ENCODE data around the gene HDAC9.

The HDAC9 gene

GRCh38 chr7:18505870-18506460, 10.4 kb downstream of the HDAC9 start:
- no peak overlapping the region for H3K4me3 ChIP-seq (ENCODE audit: low read depth, low read length)
- TF ChIP-seq CTCF (IDR thresholded peaks at IDR 0.05; ENCODE audit: insufficient read depth, low read length, missing control alignments) = no peak
- ChIA-PET CTCF (interaction anchor here (0.7 to 2.0 kb wide), 12 partner anchors 9 to 736 kb away, joined by 3 to 6 read pairs (median 3); partner anchors contain the start of gene HDAC9), POLR2A (interaction anchor here (0.6 to 0.7 kb wide), 2 partner anchors 10 to 37 kb away, joined by 3 read pairs; partner anchors contain the start of gene HDAC9)
- DNase-seq (ENCODE audit: low read depth, low spot score) = peak; percentile 61

GRCh38 chr7:18508443-18509427, 13.2 kb downstream of the HDAC9 start:
- TF ChIP-seq CTCF (IDR thresholded peaks at IDR 0.05; ENCODE audit: insufficient read depth, low read length, missing control alignments) = no peak
- peak overlapping the region; percentile 49 for H3K4me3 ChIP-seq (ENCODE audit: low read depth, low read length)
- ChIA-PET POLR2A (interaction anchor here (0.6 to 1.5 kb wide), 4 partner anchors 13 to 834 kb away, joined by 3 to 7 read pairs (median 4); partner anchors contain the start of gene HDAC9), CTCF (interaction anchor here (0.9 to 2.5 kb wide), 8 partner anchors 9 to 157 kb away, joined by 3 to 9 read pairs (median 3); no protein-coding TSS in a partner anchor)
- DNase-seq (ENCODE audit: low read depth, low spot score) = peak; percentile 94

DNA sequence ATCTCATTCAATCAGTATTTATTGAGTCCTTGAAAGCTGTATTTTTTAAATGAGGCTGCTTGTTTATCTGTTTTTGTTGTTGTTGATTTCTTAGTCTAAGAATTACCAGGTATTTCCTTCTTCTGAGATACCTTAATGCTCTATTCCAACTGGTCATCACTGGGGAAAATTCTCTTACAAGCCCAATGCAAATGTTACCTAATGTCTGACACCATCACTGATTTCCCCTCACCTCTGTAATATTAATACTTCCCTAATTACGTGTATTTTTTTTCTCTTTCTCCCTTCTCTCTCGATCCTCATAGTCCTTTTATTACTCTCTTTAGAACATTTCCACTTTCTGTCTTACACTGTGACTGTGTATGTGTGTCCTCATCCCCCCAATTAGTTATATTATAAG, 13.9 kb downstream of the HDAC9 start:
- ChIA-PET CTCF (interaction anchor here (0.9 to 2.5 kb wide), 4 partner anchors 9 to 157 kb away, joined by 3 to 9 read pairs (median 4); no protein-coding TSS in a partner anchor), POLR2A (interaction anchor here (0.7 to 1.5 kb wide), 3 partner anchors 14 to 835 kb away, joined by 3 to 7 read pairs (median 3); partner anchors contain the start of gene HDAC9)
- peak overlapping the region; percentile 49 for H3K4me3 ChIP-seq (ENCODE audit: low read depth, low read length)
- no peak for TF ChIP-seq CTCF (IDR thresholded peaks at IDR 0.05; ENCODE audit: insufficient read depth, low read length, missing control alignments)
- DNase-seq (ENCODE audit: low read depth, low spot score) = no peak

GRCh38 chr7:18511351-18512140, 16.0 kb downstream of the HDAC9 start:
- DNase-seq (ENCODE audit: low read depth, low spot score) = no peak
- TF ChIP-seq CTCF (IDR thresholded peaks at IDR 0.05; ENCODE audit: insufficient read depth, low read length, missing control alignments) = no peak
- ChIA-PET CTCF (no interaction called here), POLR2A (no interaction called here)
- no peak overlapping the region for H3K4me3 ChIP-seq (ENCODE audit: low read depth, low read length)

GRCh38 chr7:18513343-18513742, 17.8 kb downstream of the HDAC9 start:
- ChIA-PET POLR2A (no interaction called here), CTCF (interaction anchor here (1.9 kb wide), 1 partner anchor 20 kb away, joined by 6 read pairs; no protein-coding TSS in a partner anchor)
- TF ChIP-seq CTCF (IDR thresholded peaks at IDR 0.05; ENCODE audit: insufficient read depth, low read length, missing control alignments) = no peak
- no peak for DNase-seq (ENCODE audit: low read depth, low spot score)
- H3K4me3 ChIP-seq (ENCODE audit: low read depth, low read length) = no peak overlapping the region

Measured in AG04449 (cell line).